GM23338 (cell line): ENCODE data around the gene S100A13.

Experiments
- CREB1 ChIP-seq: fragments of 250-450 bp; sonication (Bioruptor Pico); IDR thresholded peaks from 2 replicates; pipeline ENCODE4 v1.5.0; 2020; ENCODE audit warnings: low read depth, mild to moderate bottlenecking, moderate library complexity
- EZH2phosphoT487 ChIP-seq: fragments of 200-600 bp; sonication (generic); IDR thresholded peaks from one replicate; pipeline ENCODE4 v1.8.1; 2018; ENCODE audit warnings: antibody characterized with exemption; ENCODE audit not compliant: unreplicated experiment
- JUNB ChIP-seq: IDR thresholded peaks from one replicate; pipeline ENCODE4 v1.6.1; 2016; ENCODE audit warnings: antibody characterized with exemption; ENCODE audit not compliant: unreplicated experiment
- STAT1 ChIP-seq: IDR thresholded peaks from one replicate; pipeline ENCODE4 v1.6.1; 2016; ENCODE audit warnings: antibody characterized with exemption; ENCODE audit not compliant: unreplicated experiment

GRCh38 chr1:153661111-153661708, 33.9 kb upstream of the S100A13 start:
- TF ChIP-seq JUNB (no peak), STAT1 (no peak), EZH2phosphoT487 (no peak), CREB1 (no peak)
